ENCODE data around the gene RORC. TPM values are rescaled to one million over a fixed set of nuclear protein-coding genes. Genes with fewer than 3 reads are reported as not detected.
"Not testable (repeated sequence)": the region's sequence is repeated elsewhere in the genome, so short reads cannot be mapped to it uniquely, and the experiment has no call there.

The RORC gene
- total RNA-seq, 1 donor, result not detected

DNA sequence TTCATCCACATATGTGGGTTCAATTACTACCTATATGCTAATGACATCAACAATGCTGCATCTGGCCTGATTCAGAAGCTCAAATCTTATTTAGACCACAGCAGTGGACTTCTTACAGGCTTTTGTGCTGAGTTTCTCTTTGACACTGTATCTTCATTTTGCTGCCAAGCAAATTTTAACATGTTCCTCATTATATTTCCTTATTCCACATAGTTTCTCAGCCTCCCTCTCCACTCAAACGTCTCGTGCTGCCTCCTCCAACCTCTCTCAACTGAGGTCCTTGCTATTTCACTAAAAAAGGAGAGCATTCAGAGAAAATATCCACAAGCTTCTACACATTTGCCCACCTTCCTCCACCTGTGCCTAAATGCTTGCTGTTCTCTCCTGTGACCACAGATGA lies 47.8 kb downstream of the RORC start:
- Histone ChIP-seq H3K4me2 (ENCODE audit: insufficient read depth, low read length) (no peak overlapping the region), H3K27me3 (ENCODE audit: insufficient read depth, low read length) (peaks cover 11% of the 10 kb centered on the region), H3K4me1 (ENCODE audit: insufficient read depth, low read length) (no peaks in the 10 kb centered on the region), H3K27ac (ENCODE audit: low read depth, low read length) (no peak overlapping the region), H3K4me3 (ENCODE audit: insufficient read depth, low read length) (no peak overlapping the region), H3K36me3 (ENCODE audit: insufficient read depth, low read length) (no peaks in the 10 kb centered on the region), H2AFZ (ENCODE audit: low read length) (no peak overlapping the region), H4K20me1 (ENCODE audit: insufficient read depth, low read length) (no peaks in the 10 kb centered on the region), H3K9me3 (ENCODE audit: low read depth, low read length) (no peaks in the 10 kb centered on the region), H3K79me2 (ENCODE audit: insufficient read depth, low read length) (no peaks in the 10 kb centered on the region)
- no peak for DNase-seq (ENCODE audit: insufficient read length, low spot score, missing footprints)
- TF ChIP-seq, protein P1, sequence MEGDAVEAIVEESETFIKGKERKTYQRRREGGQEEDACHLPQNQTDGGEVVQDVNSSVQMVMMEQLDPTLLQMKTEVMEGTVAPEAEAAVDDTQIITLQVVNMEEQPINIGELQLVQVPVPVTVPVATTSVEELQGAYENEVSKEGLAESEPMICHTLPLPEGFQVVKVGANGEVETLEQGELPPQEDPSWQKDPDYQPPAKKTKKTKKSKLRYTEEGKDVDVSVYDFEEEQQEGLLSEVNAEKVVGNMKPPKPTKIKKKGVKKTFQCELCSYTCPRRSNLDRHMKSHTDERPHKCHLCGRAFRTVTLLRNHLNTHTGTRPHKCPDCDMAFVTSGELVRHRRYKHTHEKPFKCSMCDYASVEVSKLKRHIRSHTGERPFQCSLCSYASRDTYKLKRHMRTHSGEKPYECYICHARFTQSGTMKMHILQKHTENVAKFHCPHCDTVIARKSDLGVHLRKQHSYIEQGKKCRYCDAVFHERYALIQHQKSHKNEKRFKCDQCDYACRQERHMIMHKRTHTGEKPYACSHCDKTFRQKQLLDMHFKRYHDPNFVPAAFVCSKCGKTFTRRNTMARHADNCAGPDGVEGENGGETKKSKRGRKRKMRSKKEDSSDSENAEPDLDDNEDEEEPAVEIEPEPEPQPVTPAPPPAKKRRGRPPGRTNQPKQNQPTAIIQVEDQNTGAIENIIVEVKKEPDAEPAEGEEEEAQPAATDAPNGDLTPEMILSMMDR (IDR thresholded peaks at IDR 0.05; ENCODE audit: extremely low read depth, low read depth, low read length), result no peak

DNA sequence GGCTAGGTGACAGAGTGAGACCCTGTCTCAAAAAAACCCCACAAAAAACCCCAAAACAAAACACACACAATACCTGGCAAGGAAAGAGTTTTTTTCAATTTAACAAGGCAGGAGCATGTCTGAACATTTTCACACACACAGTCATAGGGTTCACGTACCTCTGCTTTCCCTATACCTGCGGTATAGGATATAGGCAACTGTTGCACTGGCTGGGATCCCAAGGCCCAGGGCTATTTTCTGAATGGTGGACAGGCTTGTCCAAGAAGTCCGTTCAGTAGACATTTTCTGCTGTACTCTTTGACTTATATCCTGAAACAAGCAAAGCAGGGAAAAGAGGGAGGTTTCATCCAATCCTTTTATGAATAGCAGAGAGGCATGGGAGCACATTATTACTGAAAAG lies 48.9 kb downstream of the RORC start:
- H3K27ac ChIP-seq (ENCODE audit: low read depth, low read length), result no peak overlapping the region
- no peak for DNase-seq (ENCODE audit: insufficient read length, low spot score, missing footprints)
- H3K9me3 ChIP-seq (ENCODE audit: low read depth, low read length), result no peaks in the 10 kb centered on the region
- no peak overlapping the region for H2AFZ ChIP-seq (ENCODE audit: low read length)
- H3K79me2 ChIP-seq (ENCODE audit: insufficient read depth, low read length), result no peaks in the 10 kb centered on the region
- no peaks in the 10 kb centered on the region for H4K20me1 ChIP-seq (ENCODE audit: insufficient read depth, low read length)
- TF ChIP-seq, protein P1 (IDR thresholded peaks at IDR 0.05; ENCODE audit: extremely low read depth, low read depth, low read length), result no peak
- H3K27me3 ChIP-seq (ENCODE audit: insufficient read depth, low read length), result peaks cover 11% of the 10 kb centered on the region
- no peak overlapping the region for H3K4me3 ChIP-seq (ENCODE audit: insufficient read depth, low read length)
- H3K4me2 ChIP-seq (ENCODE audit: insufficient read depth, low read length), result no peak overlapping the region
- no peaks in the 10 kb centered on the region for H3K36me3 ChIP-seq (ENCODE audit: insufficient read depth, low read length)
- H3K4me1 ChIP-seq (ENCODE audit: insufficient read depth, low read length), result no peaks in the 10 kb centered on the region

- H3K4me1 ChIP-seq (ENCODE audit: insufficient read depth, low read length); H3K27ac ChIP-seq (ENCODE audit: low read depth, low read length); H3K79me2 ChIP-seq (ENCODE audit: insufficient read depth, low read length); H2AFZ ChIP-seq (ENCODE audit: low read length); H3K36me3 ChIP-seq (ENCODE audit: insufficient read depth, low read length); H3K4me3 ChIP-seq (ENCODE audit: insufficient read depth, low read length); H3K4me2 ChIP-seq (ENCODE audit: insufficient read depth, low read length); H3K9me3 ChIP-seq (ENCODE audit: low read depth, low read length); DNase-seq (ENCODE audit: insufficient read length, low spot score, missing footprints); H4K20me1 ChIP-seq (ENCODE audit: insufficient read depth, low read length): not testable (repeated sequence)
- H3K27me3 ChIP-seq (ENCODE audit: insufficient read depth, low read length), result peaks cover 11% of the 10 kb centered on the region
Observed at GRCh38 chr1:151782026-151782425, 49.6 kb downstream of the RORC start.

- not testable (repeated sequence) for H3K4me1 ChIP-seq (ENCODE audit: insufficient read depth, low read length); H3K27me3 ChIP-seq (ENCODE audit: insufficient read depth, low read length); H4K20me1 ChIP-seq (ENCODE audit: insufficient read depth, low read length); H3K4me2 ChIP-seq (ENCODE audit: insufficient read depth, low read length); H3K36me3 ChIP-seq (ENCODE audit: insufficient read depth, low read length); DNase-seq (ENCODE audit: insufficient read length, low spot score, missing footprints); H3K79me2 ChIP-seq (ENCODE audit: insufficient read depth, low read length); H3K4me3 ChIP-seq (ENCODE audit: insufficient read depth, low read length); H2AFZ ChIP-seq (ENCODE audit: low read length); H3K9me3 ChIP-seq (ENCODE audit: low read depth, low read length); H3K27ac ChIP-seq (ENCODE audit: low read depth, low read length)
Observed at GRCh38 chr1:151780736-151781135, 50.9 kb downstream of the RORC start.

DNA sequence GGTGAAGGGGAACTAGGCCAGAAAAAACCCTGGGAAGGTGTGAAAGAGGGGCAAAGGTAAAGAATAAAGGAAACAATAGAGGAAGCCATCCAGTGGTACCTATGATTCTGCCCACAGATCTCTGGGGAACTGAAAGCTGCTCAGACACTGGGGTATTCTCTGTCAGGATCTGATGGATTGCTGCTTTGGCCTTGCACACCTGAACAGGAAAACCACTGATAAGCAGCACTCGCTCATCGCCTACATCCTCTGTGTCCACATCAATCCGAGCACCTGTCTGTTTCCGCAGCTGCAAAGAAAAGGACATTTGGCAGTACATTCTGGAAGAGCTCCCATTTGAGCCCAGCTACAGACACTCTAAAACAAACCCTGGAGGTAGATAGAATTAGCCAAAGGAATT lies 51.8 kb downstream of the RORC start:
- Histone ChIP-seq H3K27me3 (ENCODE audit: insufficient read depth, low read length) (peaks cover 6% of the 10 kb centered on the region), H3K9me3 (ENCODE audit: low read depth, low read length) (no peaks in the 10 kb centered on the region), H3K79me2 (ENCODE audit: insufficient read depth, low read length) (no peaks in the 10 kb centered on the region), H2AFZ (ENCODE audit: low read length) (no peak overlapping the region), H4K20me1 (ENCODE audit: insufficient read depth, low read length) (no peaks in the 10 kb centered on the region), H3K4me3 (ENCODE audit: insufficient read depth, low read length) (no peak overlapping the region), H3K27ac (ENCODE audit: low read depth, low read length) (no peak overlapping the region), H3K4me2 (ENCODE audit: insufficient read depth, low read length) (no peak overlapping the region), H3K4me1 (ENCODE audit: insufficient read depth, low read length) (no peaks in the 10 kb centered on the region), H3K36me3 (ENCODE audit: insufficient read depth, low read length) (no peaks in the 10 kb centered on the region)
- DNase-seq (ENCODE audit: insufficient read length, low spot score, missing footprints), result no peak
- TF ChIP-seq, protein P1 (IDR thresholded peaks at IDR 0.05; ENCODE audit: extremely low read depth, low read depth, low read length), result no peak

Measured in osteoblast (primary cell).